MCF 10A (cell line): ENCODE data around the gene B3GNT5. TPM values are rescaled to one million over a fixed set of nuclear protein-coding genes. Genes with fewer than 3 reads are reported as not detected.

Experiments used
- BruUV-seq: library from RNA; stranded (reverse); fragments of 400-500 nt; replicated peaks from 2 replicates; lab custom pipeline; 2021; lab: Mats Ljungman, UMichigan
- CTCF ChIA-PET: fragments of 300-600 bp; sonication (Branson Sonifier 250); formaldehyde crosslinking; extraction: SDS; loops from one replicate; lab custom pipeline; 2021; ENCODE audit warnings: antibody characterized with exemption, inconsistent platforms; lab: Yijun Ruan, JAX
- POLR2A ChIA-PET: fragments of 300-600, 350-650 bp; sonication (Branson Sonifier 250); formaldehyde crosslinking; extraction: SDS; loops from one replicate; lab custom pipeline; 2020; ENCODE audit warnings: antibody characterized with exemption, inconsistent platforms; lab: Yijun Ruan, JAX
- DNase-seq: peaks from one replicate; pipeline ENCODE4 v3.0.0-alpha.2; 2018; ENCODE audit not compliant: unreplicated experiment
- H3K27ac Mint-ChIP-seq: one replicate; pipeline ENCODE4 v1.8.0; 2022; ENCODE audit warnings: mild to moderate bottlenecking, low read depth, mixed read lengths; ENCODE audit not compliant: unreplicated experiment
- H3K27me3 Mint-ChIP-seq: one replicate; pipeline ENCODE4 v1.8.0; 2022; ENCODE audit warnings: mixed read lengths; ENCODE audit not compliant: insufficient read depth, unreplicated experiment
- H3K36me3 Mint-ChIP-seq: one replicate; pipeline ENCODE4 v1.8.0; 2022; ENCODE audit warnings: mild to moderate bottlenecking, moderate library complexity, mixed read lengths; ENCODE audit not compliant: insufficient read depth, unreplicated experiment
- H3K4me1 Mint-ChIP-seq: one replicate; pipeline ENCODE4 v1.8.0; 2022; ENCODE audit warnings: mixed read lengths; ENCODE audit not compliant: insufficient read depth, unreplicated experiment
- H3K4me3 Mint-ChIP-seq: one replicate; pipeline ENCODE4 v1.8.0; 2022; ENCODE audit warnings: mild to moderate bottlenecking, moderate library complexity, mixed read lengths; ENCODE audit not compliant: unreplicated experiment
- H3K9me3 Mint-ChIP-seq: one replicate; pipeline ENCODE4 v1.8.0; 2022; ENCODE audit warnings: mixed read lengths; ENCODE audit not compliant: unreplicated experiment
- CTCF ChIP-seq: fragments of 200-600 bp; IDR thresholded peaks from one replicate; pipeline ENCODE4 v1.8.0; 2022; ENCODE audit warnings: antibody characterized with exemption, mild to moderate bottlenecking; ENCODE audit not compliant: unreplicated experiment
- intact Hi-C: fragments of 100-400 bp; cut with micrococcal nuclease; formaldehyde crosslinking; loops from 2 replicates; pipeline ENCODE4 v1.14.1; 2022
- total RNA-seq: library from RNA; stranded (reverse); gene quantifications from 2 replicates; pipeline ENCODE4 v1.2.3, GENCODE V29; 2022

B3GNT5 gene
- total RNA-seq, 1 experiment from 2014 or later = 80.1 TPM

- CTCF ChIA-PET = interaction anchor here (0.7 to 1.7 kb wide), 3 partner anchors 11 to 80 kb away, joined by 3 to 4 read pairs (median 3); no protein-coding TSS in a partner anchor
- DNase-seq = no peak
- BruUV-seq = no TSS peak
- peak overlapping the region; percentile 11 for H3K4me3 Mint-ChIP-seq
- H3K27ac Mint-ChIP-seq = peak overlapping the region; percentile 75
- H3K27me3 Mint-ChIP-seq = no peaks in the 10 kb centered on the region
- H3K9me3 Mint-ChIP-seq = no peaks in the 10 kb centered on the region
- peaks cover 61% of the 10 kb centered on the region for H3K4me1 Mint-ChIP-seq
- POLR2A ChIA-PET = interaction anchor here (0.8 to 10.9 kb wide), 6 partner anchors 9 to 112 kb away, joined by 3 to 219 read pairs (median 24); no protein-coding TSS in a partner anchor
- no peak for TF ChIP-seq CTCF
- H3K36me3 Mint-ChIP-seq = peaks cover 11% of the 10 kb centered on the region
- intact Hi-C loops = loop anchor here (10.0 kb wide), 1 partner anchor 65 kb away; no protein-coding TSS in a partner anchor
Observed at GRCh38 chr3:183259621-183260020, 6.6 kb downstream of the B3GNT5 start.

GRCh38 chr3:183260167-183260904 lies 7.3 kb downstream of the B3GNT5 start:
- CTCF ChIA-PET = interaction anchor here (1.1 to 1.7 kb wide), 2 partner anchors 11 to 76 kb away, joined by 3 to 4 read pairs; no protein-coding TSS in a partner anchor

GRCh38 chr3:183261151-183261724 lies 8.2 kb downstream of the B3GNT5 start:
- Mint-ChIP-seq H3K9me3 (no peaks in the 10 kb centered on the region), H3K4me3 (no peak overlapping the region), H3K4me1 (peaks cover 46% of the 10 kb centered on the region), H3K27ac (no peak overlapping the region), H3K27me3 (no peaks in the 10 kb centered on the region), H3K36me3 (peaks cover 11% of the 10 kb centered on the region)
- no TSS peak for BruUV-seq
- no peak for TF ChIP-seq CTCF
- intact Hi-C loops = no loop called here
- CTCF ChIA-PET = interaction anchor here (0.6 kb wide), 1 partner anchor 9 kb away, joined by 3 read pairs; no protein-coding TSS in a partner anchor
- no peak for DNase-seq
- POLR2A ChIA-PET = interaction anchor here (0.9 to 10.9 kb wide), 8 partner anchors 8 to 121 kb away, joined by 3 to 219 read pairs (median 6); partner anchors contain the start of gene B3GNT5

More at GRCh38 chr3:183260167-183260904, 7.3 kb downstream of the B3GNT5 start:
- Mint-ChIP-seq H3K27ac (peak overlapping the region; percentile 75), H3K4me3 (peak overlapping the region; percentile 11), H3K4me1 (peaks cover 55% of the 10 kb centered on the region), H3K9me3 (no peaks in the 10 kb centered on the region), H3K36me3 (peaks cover 11% of the 10 kb centered on the region), H3K27me3 (no peaks in the 10 kb centered on the region)
- no TSS peak for BruUV-seq
- POLR2A ChIA-PET = interaction anchor here (0.8 to 10.9 kb wide), 9 partner anchors 7 to 122 kb away, joined by 3 to 219 read pairs (median 5); partner anchors contain the start of gene B3GNT5
- TF ChIP-seq CTCF = no peak
- no peak for DNase-seq
- intact Hi-C loops = no loop called here
